HG03354 (cell line): ENCODE results near the gene SPTSSA.
"Not testable (repeated sequence)": the region's sequence is repeated elsewhere in the genome, so short reads cannot be mapped to it uniquely, and the experiment has no call there.

Source experiments
- ATAC-seq: cut with Tn5 transposase; IDR thresholded peaks from one replicate; pipeline ENCODE4 v1.9.1; 2021; ENCODE audit warnings: mild to moderate bottlenecking; ENCODE audit not compliant: unreplicated experiment, poor library complexity, severe bottlenecking

SPTSSA gene

GRCh38 chr14:34462132-34462893 lies at the start of gene SPTSSA:
TSS of gene SPTSSA (minus strand) at chr14:34462240. CDS start at chr14:34462207, 33 bp downstream.
- peak; percentile 89 for ATAC-seq

- no peak for ATAC-seq
These were observed 45.8 kb upstream of the SPTSSA start for GRCh38 chr14:34507884-34508283.

GRCh38 chr14:34507459-34507858 lies 45.4 kb upstream of the SPTSSA start:
- no peak for ATAC-seq

GRCh38 chr14:34505124-34505491 lies 43.1 kb upstream of the SPTSSA start:
- ATAC-seq, result not testable (repeated sequence)

- not testable (repeated sequence) for ATAC-seq
These were observed 42.0 kb upstream of the SPTSSA start for GRCh38 chr14:34504027-34504426.

- no peak for ATAC-seq
These were observed 40.6 kb upstream of the SPTSSA start for GRCh38 chr14:34502545-34503225.

GRCh38 chr14:34502001-34502400 lies 40.0 kb upstream of the SPTSSA start:
- ATAC-seq, result no peak

- no peak for ATAC-seq
These were observed 39.1 kb upstream of the SPTSSA start for GRCh38 chr14:34501004-34501580.

GRCh38 chr14:34498684-34499412 lies 36.8 kb upstream of the SPTSSA start:
- ATAC-seq, result peak; percentile 49

GRCh38 chr14:34496679-34497513 lies 34.9 kb upstream of the SPTSSA start:
- ATAC-seq, result no peak

GRCh38 chr14:34496007-34496678 lies 34.1 kb upstream of the SPTSSA start:
- no peak for ATAC-seq

GRCh38 chr14:34489324-34489723 lies 27.3 kb upstream of the SPTSSA start:
- ATAC-seq, result no peak

- no peak for ATAC-seq
These were observed 26.5 kb upstream of the SPTSSA start for GRCh38 chr14:34488528-34488927.

GRCh38 chr14:34484726-34485125 lies 22.7 kb upstream of the SPTSSA start:
- no peak for ATAC-seq

- no peak for ATAC-seq
These were observed 20.4 kb upstream of the SPTSSA start for GRCh38 chr14:34482463-34482862.

GRCh38 chr14:34479694-34480093 lies 17.7 kb upstream of the SPTSSA start:
- ATAC-seq, result no peak

- ATAC-seq, result no peak
These were observed 16.2 kb upstream of the SPTSSA start for GRCh38 chr14:34478261-34478660.

- not testable (repeated sequence) for ATAC-seq
These were observed 14.0 kb upstream of the SPTSSA start for GRCh38 chr14:34476036-34476435.

GRCh38 chr14:34475163-34475562 lies 13.1 kb upstream of the SPTSSA start:
- no peak for ATAC-seq
